HG02642 (cell line): ENCODE results near the gene RLN2.

Experiments
- ATAC-seq: cut with Tn5 transposase; IDR thresholded peaks from one replicate; pipeline ENCODE4 v1.9.1; 2021; ENCODE audit warnings: mild to moderate bottlenecking; ENCODE audit not compliant: unreplicated experiment, poor library complexity

The RLN2 gene

GRCh38 chr9:5274770-5275169, 29.7 kb downstream of the RLN2 start:
- ATAC-seq = no peak

GRCh38 chr9:5269249-5269715, 35.2 kb downstream of the RLN2 start:
- no peak for ATAC-seq

- no peak for ATAC-seq
Measured at GRCh38 chr9:5265939-5266338, 38.6 kb downstream of the RLN2 start.

- peak; percentile 34 for ATAC-seq
Measured at GRCh38 chr9:5264219-5264595, 40.3 kb downstream of the RLN2 start.

GRCh38 chr9:5263351-5264218, 40.9 kb downstream of the RLN2 start:
- peak; percentile 68 for ATAC-seq
